ENCODE measurements around the gene PDZD7. TPM values are rescaled to one million over a fixed set of nuclear protein-coding genes. Genes with fewer than 3 reads are reported as not detected.

The PDZD7 gene
- total RNA-seq, 1 donor from 2014 or later, result 1.9 TPM

- peak; percentile 89 for TF ChIP-seq CTCF (IDR thresholded peaks at IDR 0.05)
- peaks cover 5% of the 10 kb centered on the region for H3K27me3 Mint-ChIP-seq (ENCODE audit: unreplicated experiment)
- H3K9me3 Mint-ChIP-seq (ENCODE audit: unreplicated experiment), result no peaks in the 10 kb centered on the region
- peak; percentile 94 for DNase-seq (ENCODE audit: extremely low spot score, unreplicated experiment)
- peak overlapping the region; percentile 87 for H3K4me3 Mint-ChIP-seq (ENCODE audit: unreplicated experiment)
- no peaks in the 10 kb centered on the region for H3K36me3 Mint-ChIP-seq (ENCODE audit: unreplicated experiment)
- peak overlapping the region; percentile 85 for H3K27ac Mint-ChIP-seq (ENCODE audit: unreplicated experiment)
- H3K4me1 Mint-ChIP-seq (ENCODE audit: unreplicated experiment), result peaks cover 36% of the 10 kb centered on the region
Observed at GRCh38 chr10:101067356-101068083, 36.6 kb upstream of the PDZD7 start.

GRCh38 chr10:101066896-101067355 is 36.0 kb upstream of the PDZD7 start:
- TF ChIP-seq CTCF (IDR thresholded peaks at IDR 0.05), result no peak
- no peaks in the 10 kb centered on the region for H3K36me3 Mint-ChIP-seq (ENCODE audit: unreplicated experiment)
- peak overlapping the region; percentile 87 for H3K4me3 Mint-ChIP-seq (ENCODE audit: unreplicated experiment)
- H3K4me1 Mint-ChIP-seq (ENCODE audit: unreplicated experiment), result peaks cover 41% of the 10 kb centered on the region
- H3K27me3 Mint-ChIP-seq (ENCODE audit: unreplicated experiment), result no peaks in the 10 kb centered on the region
- no peak for DNase-seq (ENCODE audit: extremely low spot score, unreplicated experiment)
- H3K27ac Mint-ChIP-seq (ENCODE audit: unreplicated experiment), result peak overlapping the region; percentile 85
- no peaks in the 10 kb centered on the region for H3K9me3 Mint-ChIP-seq (ENCODE audit: unreplicated experiment)

- no peaks in the 10 kb centered on the region for H3K9me3 Mint-ChIP-seq (ENCODE audit: unreplicated experiment)
- no peaks in the 10 kb centered on the region for H3K36me3 Mint-ChIP-seq (ENCODE audit: unreplicated experiment)
- H3K4me3 Mint-ChIP-seq (ENCODE audit: unreplicated experiment), result peak overlapping the region; percentile 87
- TF ChIP-seq CTCF (IDR thresholded peaks at IDR 0.05), result peak; percentile 47
- DNase-seq (ENCODE audit: extremely low spot score, unreplicated experiment), result no peak
- H3K4me1 Mint-ChIP-seq (ENCODE audit: unreplicated experiment), result peaks cover 45% of the 10 kb centered on the region
- H3K27ac Mint-ChIP-seq (ENCODE audit: unreplicated experiment), result peak overlapping the region; percentile 84
- no peaks in the 10 kb centered on the region for H3K27me3 Mint-ChIP-seq (ENCODE audit: unreplicated experiment)
Observed at GRCh38 chr10:101066146-101066895, 35.4 kb upstream of the PDZD7 start.

GRCh38 chr10:101065481-101066145 is 34.7 kb upstream of the PDZD7 start:
- peak overlapping the region; percentile 87 for H3K4me3 Mint-ChIP-seq (ENCODE audit: unreplicated experiment)

More at GRCh38 chr10:101065481-101066145, 34.7 kb upstream of the PDZD7 start:
- peaks cover 45% of the 10 kb centered on the region for H3K4me1 Mint-ChIP-seq (ENCODE audit: unreplicated experiment)
- H3K36me3 Mint-ChIP-seq (ENCODE audit: unreplicated experiment), result no peaks in the 10 kb centered on the region
- H3K27ac Mint-ChIP-seq (ENCODE audit: unreplicated experiment), result peak overlapping the region; percentile 84
- TF ChIP-seq CTCF (IDR thresholded peaks at IDR 0.05), result no peak
- H3K9me3 Mint-ChIP-seq (ENCODE audit: unreplicated experiment), result no peaks in the 10 kb centered on the region
- H3K27me3 Mint-ChIP-seq (ENCODE audit: unreplicated experiment), result no peaks in the 10 kb centered on the region
- DNase-seq (ENCODE audit: extremely low spot score, unreplicated experiment), result no peak

Measured in osteocyte (in vitro differentiated cells).